HUES64 (cell line): Measurements from ENCODE around the gene KREMEN2. TPM values are rescaled to one million over a fixed set of nuclear protein-coding genes. Genes with fewer than 3 reads are reported as not detected.
"Not testable (repeated sequence)": the region's sequence is repeated elsewhere in the genome, so short reads cannot be mapped to it uniquely, and the experiment has no call there.

ENCODE experiments used
- H3K27ac ChIP-seq: 2 replicates; pipeline ENCODE4 v1.7.0; 2013; ENCODE audit warnings: low read depth, low read length, inconsistent platforms
- H3K27me3 ChIP-seq: 2 replicates; pipeline ENCODE4 v1.6.1; 2013; ENCODE audit warnings: mild to moderate bottlenecking, low read length; ENCODE audit not compliant: insufficient read depth
- H3K36me3 ChIP-seq: 2 replicates; pipeline ENCODE4 v1.6.1; 2013; ENCODE audit warnings: mild to moderate bottlenecking, low read length; ENCODE audit not compliant: insufficient read depth
- H3K4me1 ChIP-seq: 2 replicates; pipeline ENCODE4 v1.6.1; 2013; ENCODE audit warnings: mild to moderate bottlenecking, low read length, moderate library complexity; ENCODE audit not compliant: insufficient read depth
- H3K4me3 ChIP-seq: 2 replicates; pipeline ENCODE4 v1.5.1; 2013; ENCODE audit warnings: mild to moderate bottlenecking, low read length, moderate library complexity
- H3K9ac ChIP-seq: 2 replicates; pipeline ENCODE4 v1.6.1; 2013; ENCODE audit warnings: mild to moderate bottlenecking, low read depth, low read length
- H3K9me3 ChIP-seq: 2 replicates; pipeline ENCODE4 v1.6.1; 2013; ENCODE audit warnings: low read depth, low read length; ENCODE audit not compliant: insufficient read depth
- WGBS: fragments of 150-250, 120-280 bp; methylation state at CpG from one replicate; pipeline ENCODE4 v1.1.7; 2013; ENCODE audit warnings: missing lambda C conversion rate; 5-methylcytosine and 5-hydroxymethylcytosine counted together
- polyA plus RNA-seq, 2 experiments: library from polyadenylated mRNA; stranded (reverse); fragments of 50-300 nt; gene quantifications; one replicate each; pipeline ENCODE4 v1.2.3, GENCODE V29; 2013

Gene KREMEN2
- polyA plus RNA-seq (2013, experiment 1 of 2): 4.7 TPM
- 3.9 TPM for polyA plus RNA-seq (2013, experiment 2 of 2)

- Histone ChIP-seq H3K27ac (peak within 1 kb of the TSS; percentile 74; the same call in 1 of the 2 replicates), H3K36me3 (no peaks in the 10 kb centered on the region), H3K9ac (peak within 1 kb of the TSS; percentile 66), H3K9me3 (no peaks in the 10 kb centered on the region), H3K27me3 (peaks cover 40% of the 10 kb centered on the region), H3K4me3 (peak within 1 kb of the TSS; percentile 70), H3K4me1 (peaks cover 7% of the 10 kb centered on the region)
- WGBS: under 1% methylated on average over 60 of the region's 60 CpGs
These were observed at the start of gene KREMEN2 for GRCh38 chr16:2963723-2964474. Gene KREMEN2 (plus strand): TSS chr16:2964275. CDS start chr16:2964521, 246 bp downstream.

- Histone ChIP-seq H3K27ac (no peak overlapping the region), H3K4me3 (no peak overlapping the region), H3K9me3 (no peaks in the 10 kb centered on the region), H3K36me3 (no peaks in the 10 kb centered on the region), H3K4me1 (peaks cover 3% of the 10 kb centered on the region; the same call in 1 of the 2 replicates), H3K9ac (no peak overlapping the region), H3K27me3 (peaks cover 14% of the 10 kb centered on the region)
- 91% methylated on average over 13 of the region's 13 CpGs for WGBS
These were observed 48.7 kb upstream of the KREMEN2 start for GRCh38 chr16:2915196-2915929.

GRCh38 chr16:2919511-2920255 lies 44.4 kb upstream of the KREMEN2 start:
- H3K4me1 ChIP-seq: no peaks in the 10 kb centered on the region
- H3K4me3 ChIP-seq: no peak overlapping the region
- no peak overlapping the region for H3K27ac ChIP-seq
- 0 out of 2 replicates have a peak, but pooled peaks cover 3% of the 10 kb centered on the region for H3K36me3 ChIP-seq
- H3K27me3 ChIP-seq: no peaks in the 10 kb centered on the region
- WGBS: 45% methylated on average over 13 of the region's 13 CpGs
- no peaks in the 10 kb centered on the region for H3K9me3 ChIP-seq
- H3K9ac ChIP-seq: no peak overlapping the region

GRCh38 chr16:2923481-2923880 lies 40.6 kb upstream of the KREMEN2 start:
- H3K27me3 ChIP-seq: no peaks in the 10 kb centered on the region
- H3K27ac ChIP-seq: no peak overlapping the region
- 97% methylated on average over 13 of the region's 14 CpGs for WGBS
- no peaks in the 10 kb centered on the region for H3K9me3 ChIP-seq
- no peak overlapping the region for H3K4me3 ChIP-seq
- H3K4me1 ChIP-seq: peaks cover 5% of the 10 kb centered on the region
- H3K36me3 ChIP-seq: 0 out of 2 replicates have a peak, but pooled peaks cover 3% of the 10 kb centered on the region
- H3K9ac ChIP-seq: no peak overlapping the region

GRCh38 chr16:2924901-2925755 lies 38.9 kb upstream of the KREMEN2 start:
- Histone ChIP-seq H3K4me1 (peaks cover 5% of the 10 kb centered on the region), H3K9me3 (no peaks in the 10 kb centered on the region), H3K4me3 (peak overlapping the region; percentile 34; the same call in 1 of the 2 replicates), H3K27ac (no peak overlapping the region), H3K9ac (peak overlapping the region; percentile 31; the same call in 1 of the 2 replicates), H3K36me3 (0 out of 2 replicates have a peak, but pooled peaks cover 3% of the 10 kb centered on the region), H3K27me3 (no peaks in the 10 kb centered on the region)
- 77% methylated on average over 37 of the region's 42 CpGs for WGBS

- Histone ChIP-seq H3K9ac (peak overlapping the region; percentile 31; the same call in 1 of the 2 replicates), H3K4me3 (0 out of 2 replicates have a peak overlapping the region, but pooled peaks have one; percentile 34), H3K9me3 (no peaks in the 10 kb centered on the region), H3K27me3 (no peaks in the 10 kb centered on the region), H3K27ac (no peak overlapping the region), H3K4me1 (peaks cover 5% of the 10 kb centered on the region), H3K36me3 (0 out of 2 replicates have a peak, but pooled peaks cover 3% of the 10 kb centered on the region)
- 86% methylated on average over 8 of the region's 9 CpGs for WGBS
These were observed 38.0 kb upstream of the KREMEN2 start for GRCh38 chr16:2925951-2926649.

GRCh38 chr16:2926650-2926999 lies 37.5 kb upstream of the KREMEN2 start:
- WGBS: 95% methylated on average over 5 of the region's 5 CpGs
- peaks cover 5% of the 10 kb centered on the region for H3K4me1 ChIP-seq
- H3K4me3 ChIP-seq: no peak overlapping the region
- H3K27ac ChIP-seq: no peak overlapping the region
- H3K36me3 ChIP-seq: peaks cover 6% of the 10 kb centered on the region
- H3K9ac ChIP-seq: no peak overlapping the region
- H3K27me3 ChIP-seq: no peaks in the 10 kb centered on the region
- no peaks in the 10 kb centered on the region for H3K9me3 ChIP-seq

- Histone ChIP-seq H3K9ac (no peak overlapping the region), H3K27ac (no peak overlapping the region), H3K27me3 (no peaks in the 10 kb centered on the region), H3K4me1 (peaks cover 5% of the 10 kb centered on the region), H3K4me3 (no peak overlapping the region), H3K36me3 (peaks cover 6% of the 10 kb centered on the region), H3K9me3 (no peaks in the 10 kb centered on the region)
- WGBS: 19% methylated on average over 19 of the region's 19 CpGs
These were observed 36.9 kb upstream of the KREMEN2 start for GRCh38 chr16:2927010-2927646.

GRCh38 chr16:2928151-2928550 lies 35.9 kb upstream of the KREMEN2 start:
- Histone ChIP-seq H3K27ac (peak overlapping the region; percentile 52; the same call in 1 of the 2 replicates), H3K9ac (peak overlapping the region; percentile 26; the same call in 1 of the 2 replicates)
- 76% methylated on average over 4 of the region's 4 CpGs for WGBS
- not testable (repeated sequence) for H3K27me3 ChIP-seq, H3K9me3 ChIP-seq, H3K36me3 ChIP-seq, H3K4me3 ChIP-seq, H3K4me1 ChIP-seq
